Measurements from ENCODE around the gene NHLRC2. TPM values are rescaled to one million over a fixed set of nuclear protein-coding genes. Genes with fewer than 3 reads are reported as not detected.
"Not testable (repeated sequence)": the region's sequence is repeated elsewhere in the genome, so short reads cannot be mapped to it uniquely, and the experiment has no call there.

Gene NHLRC2
- polyA plus RNA-seq, 1 donor from 2014 or later, result 13.0 TPM

DNA sequence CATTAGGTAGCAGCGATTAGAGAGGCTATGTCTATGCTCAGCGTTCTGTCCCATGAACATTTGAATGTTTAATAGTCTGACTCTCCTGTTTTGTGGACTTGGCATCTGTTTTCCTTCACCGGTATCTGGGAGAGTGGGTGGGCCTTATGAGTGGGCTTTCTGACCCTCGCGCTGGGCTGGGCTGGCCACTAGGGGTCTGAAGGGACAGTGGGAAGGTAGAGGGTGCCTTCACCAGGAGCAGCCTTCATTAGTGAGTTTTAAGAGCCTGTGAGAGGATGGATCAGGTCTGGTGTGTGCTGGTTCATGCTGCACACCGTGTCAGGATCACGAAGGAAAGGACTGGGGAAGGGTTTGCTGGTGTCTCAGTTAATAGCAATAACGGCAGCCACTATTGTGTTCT is 34.0 kb upstream of the NHLRC2 start:
- Histone ChIP-seq H3K79me2 (replicated peaks; ENCODE audit: insufficient read depth, low read length) (no peaks in the 10 kb centered on the region), H4K20me1 (ENCODE audit: insufficient read depth) (no peaks in the 10 kb centered on the region), H3K9me3 (ENCODE audit: low read length) (no peaks in the 10 kb centered on the region), H2AFZ (ENCODE audit: low read depth, low read length) (no peak overlapping the region), H3K27ac (ENCODE audit: low read length) (no peak overlapping the region), H3K36me3 (ENCODE audit: insufficient read depth, low read length) (no peaks in the 10 kb centered on the region), H3K9me2 (ENCODE audit: insufficient read depth, low read length) (no peaks in the 10 kb centered on the region), H3K27me3 (ENCODE audit: insufficient read depth, low read depth, low read length) (no peaks in the 10 kb centered on the region), H3K4me2 (ENCODE audit: low read length) (no peak overlapping the region), H3F3A (ENCODE audit: insufficient read depth, low read length, poor library complexity, severe bottlenecking) (no peaks in the 10 kb centered on the region), H3K4me3 (ENCODE audit: low read length) (no peak overlapping the region), H3K9ac (ENCODE audit: low read length) (no peak overlapping the region)
- no peak for TF ChIP-seq TAF1 (IDR thresholded peaks at IDR 0.05; ENCODE audit: low read depth)
- TF ChIP-seq EP300 (conservative IDR thresholded peaks at IDR 0.05; ENCODE audit: poor library complexity, severe bottlenecking), result no peak
- no peak for TF ChIP-seq RAD21 (conservative IDR thresholded peaks at IDR 0.05)
- no peak for TF ChIP-seq POLR2AphosphoS5 (IDR thresholded peaks at IDR 0.05)
- no peak for TF ChIP-seq MXI1 (conservative IDR thresholded peaks at IDR 0.05; ENCODE audit: poor library complexity, severe bottlenecking)
- TF ChIP-seq SMC3 (conservative IDR thresholded peaks at IDR 0.05; ENCODE audit: poor library complexity), result no peak
- TF ChIP-seq EZH2 (IDR thresholded peaks at IDR 0.05; ENCODE audit: borderline replicate concordance, insufficient read depth, low read length, poor library complexity, severe bottlenecking), result no peak
- TF ChIP-seq, protein P1, sequence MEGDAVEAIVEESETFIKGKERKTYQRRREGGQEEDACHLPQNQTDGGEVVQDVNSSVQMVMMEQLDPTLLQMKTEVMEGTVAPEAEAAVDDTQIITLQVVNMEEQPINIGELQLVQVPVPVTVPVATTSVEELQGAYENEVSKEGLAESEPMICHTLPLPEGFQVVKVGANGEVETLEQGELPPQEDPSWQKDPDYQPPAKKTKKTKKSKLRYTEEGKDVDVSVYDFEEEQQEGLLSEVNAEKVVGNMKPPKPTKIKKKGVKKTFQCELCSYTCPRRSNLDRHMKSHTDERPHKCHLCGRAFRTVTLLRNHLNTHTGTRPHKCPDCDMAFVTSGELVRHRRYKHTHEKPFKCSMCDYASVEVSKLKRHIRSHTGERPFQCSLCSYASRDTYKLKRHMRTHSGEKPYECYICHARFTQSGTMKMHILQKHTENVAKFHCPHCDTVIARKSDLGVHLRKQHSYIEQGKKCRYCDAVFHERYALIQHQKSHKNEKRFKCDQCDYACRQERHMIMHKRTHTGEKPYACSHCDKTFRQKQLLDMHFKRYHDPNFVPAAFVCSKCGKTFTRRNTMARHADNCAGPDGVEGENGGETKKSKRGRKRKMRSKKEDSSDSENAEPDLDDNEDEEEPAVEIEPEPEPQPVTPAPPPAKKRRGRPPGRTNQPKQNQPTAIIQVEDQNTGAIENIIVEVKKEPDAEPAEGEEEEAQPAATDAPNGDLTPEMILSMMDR (IDR thresholded peaks at IDR 0.05; ENCODE audit: poor library complexity, severe bottlenecking), result no peak
- TF ChIP-seq, protein P2, sequence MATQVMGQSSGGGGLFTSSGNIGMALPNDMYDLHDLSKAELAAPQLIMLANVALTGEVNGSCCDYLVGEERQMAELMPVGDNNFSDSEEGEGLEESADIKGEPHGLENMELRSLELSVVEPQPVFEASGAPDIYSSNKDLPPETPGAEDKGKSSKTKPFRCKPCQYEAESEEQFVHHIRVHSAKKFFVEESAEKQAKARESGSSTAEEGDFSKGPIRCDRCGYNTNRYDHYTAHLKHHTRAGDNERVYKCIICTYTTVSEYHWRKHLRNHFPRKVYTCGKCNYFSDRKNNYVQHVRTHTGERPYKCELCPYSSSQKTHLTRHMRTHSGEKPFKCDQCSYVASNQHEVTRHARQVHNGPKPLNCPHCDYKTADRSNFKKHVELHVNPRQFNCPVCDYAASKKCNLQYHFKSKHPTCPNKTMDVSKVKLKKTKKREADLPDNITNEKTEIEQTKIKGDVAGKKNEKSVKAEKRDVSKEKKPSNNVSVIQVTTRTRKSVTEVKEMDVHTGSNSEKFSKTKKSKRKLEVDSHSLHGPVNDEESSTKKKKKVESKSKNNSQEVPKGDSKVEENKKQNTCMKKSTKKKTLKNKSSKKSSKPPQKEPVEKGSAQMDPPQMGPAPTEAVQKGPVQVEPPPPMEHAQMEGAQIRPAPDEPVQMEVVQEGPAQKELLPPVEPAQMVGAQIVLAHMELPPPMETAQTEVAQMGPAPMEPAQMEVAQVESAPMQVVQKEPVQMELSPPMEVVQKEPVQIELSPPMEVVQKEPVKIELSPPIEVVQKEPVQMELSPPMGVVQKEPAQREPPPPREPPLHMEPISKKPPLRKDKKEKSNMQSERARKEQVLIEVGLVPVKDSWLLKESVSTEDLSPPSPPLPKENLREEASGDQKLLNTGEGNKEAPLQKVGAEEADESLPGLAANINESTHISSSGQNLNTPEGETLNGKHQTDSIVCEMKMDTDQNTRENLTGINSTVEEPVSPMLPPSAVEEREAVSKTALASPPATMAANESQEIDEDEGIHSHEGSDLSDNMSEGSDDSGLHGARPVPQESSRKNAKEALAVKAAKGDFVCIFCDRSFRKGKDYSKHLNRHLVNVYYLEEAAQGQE (IDR thresholded peaks at IDR 0.05; ENCODE audit: borderline replicate concordance), result no peak

DNA sequence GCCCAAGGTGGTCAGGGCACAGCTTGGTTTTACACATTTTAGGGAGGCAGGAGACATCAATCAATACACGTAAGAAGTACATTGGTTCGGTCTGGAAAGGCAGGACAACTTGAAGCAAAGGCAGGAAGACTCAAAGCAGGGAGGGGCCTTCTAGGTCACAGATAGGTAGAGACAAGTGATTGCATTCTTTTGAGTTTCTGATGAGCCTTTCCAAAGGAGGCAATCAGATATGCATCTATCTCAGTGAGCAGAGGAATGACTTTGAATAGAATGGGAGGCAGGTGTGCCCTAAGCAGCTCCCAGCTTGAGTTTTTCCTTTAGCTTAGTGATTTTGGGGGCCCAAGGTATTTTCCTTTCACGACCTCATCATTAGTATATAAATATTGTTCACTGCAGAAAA is 33.2 kb upstream of the NHLRC2 start:
- H3K4me2 ChIP-seq (ENCODE audit: low read length), result not testable (repeated sequence)

DNA sequence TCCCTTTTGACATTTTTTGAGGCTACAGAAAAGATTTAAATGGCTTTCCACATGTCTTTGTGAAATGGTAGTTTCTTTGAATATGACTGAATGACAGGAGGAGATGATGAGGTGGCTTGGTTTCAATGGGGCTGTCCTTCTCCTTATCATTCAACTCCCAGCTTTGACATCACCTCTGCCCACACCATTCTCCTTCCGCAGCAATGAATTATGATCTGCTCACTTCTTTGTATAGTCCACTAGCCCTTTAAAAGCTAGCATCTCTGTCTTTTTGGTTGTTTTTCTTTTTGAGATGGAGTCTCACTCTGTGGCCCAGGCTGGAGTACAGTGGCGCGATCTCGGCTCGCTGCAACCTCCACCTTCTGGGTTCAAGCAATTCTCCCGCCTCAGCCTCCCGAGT is 32.3 kb upstream of the NHLRC2 start:
- no peaks in the 10 kb centered on the region for H3K36me3 ChIP-seq (ENCODE audit: insufficient read depth, low read length)
- no peaks in the 10 kb centered on the region for H4K20me1 ChIP-seq (ENCODE audit: insufficient read depth)
- H3K27ac ChIP-seq (ENCODE audit: low read length), result no peak overlapping the region
- H2AFZ ChIP-seq (ENCODE audit: low read depth, low read length), result no peak overlapping the region
- no peaks in the 10 kb centered on the region for H3K79me2 ChIP-seq (replicated peaks; ENCODE audit: insufficient read depth, low read length)
- no peaks in the 10 kb centered on the region for H3F3A ChIP-seq (ENCODE audit: insufficient read depth, low read length, poor library complexity, severe bottlenecking)
- no peak overlapping the region for H3K4me2 ChIP-seq (ENCODE audit: low read length)
- TF ChIP-seq EP300 (conservative IDR thresholded peaks at IDR 0.05; ENCODE audit: poor library complexity, severe bottlenecking), result no peak
- TF ChIP-seq EZH2 (IDR thresholded peaks at IDR 0.05; ENCODE audit: borderline replicate concordance, insufficient read depth, low read length, poor library complexity, severe bottlenecking), result no peak
- TF ChIP-seq, protein P2 (IDR thresholded peaks at IDR 0.05; ENCODE audit: borderline replicate concordance), result no peak
- TF ChIP-seq RAD21 (conservative IDR thresholded peaks at IDR 0.05), result no peak
- TF ChIP-seq, protein P1 (IDR thresholded peaks at IDR 0.05; ENCODE audit: poor library complexity, severe bottlenecking), result no peak
- TF ChIP-seq SMC3 (conservative IDR thresholded peaks at IDR 0.05; ENCODE audit: poor library complexity), result no peak
- no peak for TF ChIP-seq TAF1 (IDR thresholded peaks at IDR 0.05; ENCODE audit: low read depth)
- TF ChIP-seq MXI1 (conservative IDR thresholded peaks at IDR 0.05; ENCODE audit: poor library complexity, severe bottlenecking), result no peak
- no peak for TF ChIP-seq POLR2AphosphoS5 (IDR thresholded peaks at IDR 0.05)
- no peak overlapping the region for H3K9ac ChIP-seq (ENCODE audit: low read length)
- no peaks in the 10 kb centered on the region for H3K9me3 ChIP-seq (ENCODE audit: low read length)
- H3K4me3 ChIP-seq (ENCODE audit: low read length), result no peak overlapping the region
- H3K27me3 ChIP-seq (ENCODE audit: insufficient read depth, low read depth, low read length), result no peaks in the 10 kb centered on the region
- no peaks in the 10 kb centered on the region for H3K9me2 ChIP-seq (ENCODE audit: insufficient read depth, low read length)

More for the DNA sequence above, 33.2 kb upstream of the NHLRC2 start:
- H3K79me2 ChIP-seq (replicated peaks; ENCODE audit: insufficient read depth, low read length); H3K9me2 ChIP-seq (ENCODE audit: insufficient read depth, low read length); H4K20me1 ChIP-seq (ENCODE audit: insufficient read depth); H3K4me3 ChIP-seq (ENCODE audit: low read length); H2AFZ ChIP-seq (ENCODE audit: low read depth, low read length); H3K9ac ChIP-seq (ENCODE audit: low read length); H3F3A ChIP-seq (ENCODE audit: insufficient read depth, low read length, poor library complexity, severe bottlenecking); H3K9me3 ChIP-seq (ENCODE audit: low read length); H3K27me3 ChIP-seq (ENCODE audit: insufficient read depth, low read depth, low read length); H3K27ac ChIP-seq (ENCODE audit: low read length); H3K36me3 ChIP-seq (ENCODE audit: insufficient read depth, low read length): not testable (repeated sequence)

All from neural cell (in vitro differentiated cells).